ENCODE data around the gene EPHA2. TPM values are rescaled to one million over a fixed set of nuclear protein-coding genes. Genes with fewer than 3 reads are reported as not detected.
"Not testable (repeated sequence)": the region's sequence is repeated elsewhere in the genome, so short reads cannot be mapped to it uniquely, and the experiment has no call there.

Gene EPHA2
- total RNA-seq, 2 experiments from 2014 or later, result 0.22 TPM; not detected in 1

DNA sequence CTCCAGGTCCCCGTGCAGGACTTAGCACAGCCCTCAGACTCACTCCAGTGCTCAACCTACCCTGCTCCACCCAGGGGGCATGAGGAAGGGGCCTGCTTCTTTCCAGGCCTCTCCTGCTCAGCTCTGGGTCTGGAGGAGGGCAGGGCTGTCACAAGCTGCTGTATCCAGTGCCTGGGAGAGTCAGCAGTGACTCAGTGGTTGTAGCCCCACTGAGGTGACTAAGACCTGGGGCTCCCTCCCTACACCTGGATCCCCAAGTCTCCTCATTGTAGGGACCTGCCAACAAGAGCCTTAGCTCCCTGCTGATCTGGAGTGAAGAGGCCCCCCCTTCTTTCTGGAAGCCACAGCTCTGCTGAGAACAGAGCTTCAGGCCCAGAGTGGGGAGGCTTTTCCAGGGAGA, 46.3 kb downstream of the EPHA2 start:
- no peak overlapping the region for H3K27ac Mint-ChIP-seq
- no peaks in the 10 kb centered on the region for H3K36me3 ChIP-seq (ENCODE audit: insufficient read depth, low read length)
- H3K4me3 Mint-ChIP-seq, result no peak overlapping the region
- no peak for ATAC-seq (ENCODE audit: poor library complexity)
- H3K9me3 Mint-ChIP-seq, result no peaks in the 10 kb centered on the region
- no peak for DNase-seq
- peaks cover 16 to 24% of the 10 kb centered on the region in 2 experiments for H3K9me3 ChIP-seq (ENCODE audit: control insufficient read depth in 1 of 2, insufficient read depth in 1 of 2, low read length in 2 of 2)
- no peaks in the 10 kb centered on the region for H3K4me1 ChIP-seq (ENCODE audit: insufficient read depth, low read length)
- intact Hi-C loops (cut with DNase I, micrococcal nuclease), result no loop called here
- TF ChIP-seq, protein P1, sequence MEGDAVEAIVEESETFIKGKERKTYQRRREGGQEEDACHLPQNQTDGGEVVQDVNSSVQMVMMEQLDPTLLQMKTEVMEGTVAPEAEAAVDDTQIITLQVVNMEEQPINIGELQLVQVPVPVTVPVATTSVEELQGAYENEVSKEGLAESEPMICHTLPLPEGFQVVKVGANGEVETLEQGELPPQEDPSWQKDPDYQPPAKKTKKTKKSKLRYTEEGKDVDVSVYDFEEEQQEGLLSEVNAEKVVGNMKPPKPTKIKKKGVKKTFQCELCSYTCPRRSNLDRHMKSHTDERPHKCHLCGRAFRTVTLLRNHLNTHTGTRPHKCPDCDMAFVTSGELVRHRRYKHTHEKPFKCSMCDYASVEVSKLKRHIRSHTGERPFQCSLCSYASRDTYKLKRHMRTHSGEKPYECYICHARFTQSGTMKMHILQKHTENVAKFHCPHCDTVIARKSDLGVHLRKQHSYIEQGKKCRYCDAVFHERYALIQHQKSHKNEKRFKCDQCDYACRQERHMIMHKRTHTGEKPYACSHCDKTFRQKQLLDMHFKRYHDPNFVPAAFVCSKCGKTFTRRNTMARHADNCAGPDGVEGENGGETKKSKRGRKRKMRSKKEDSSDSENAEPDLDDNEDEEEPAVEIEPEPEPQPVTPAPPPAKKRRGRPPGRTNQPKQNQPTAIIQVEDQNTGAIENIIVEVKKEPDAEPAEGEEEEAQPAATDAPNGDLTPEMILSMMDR (IDR thresholded peaks at IDR 0.05), result no peak
- peaks cover 13% of the 10 kb centered on the region for H3K27me3 Mint-ChIP-seq
- no peak overlapping the region for H3K4me3 ChIP-seq (ENCODE audit: low read length)
- H3K27ac ChIP-seq (ENCODE audit: low read depth in 1 of 2, low read length in 2 of 2), result no peak overlapping the region
- ChIA-PET CTCF (interaction anchor here (1.0 kb wide), 1 partner anchor 31 kb away, joined by 3 read pairs; no protein-coding TSS in a partner anchor), POLR2A (no interaction called here)
- no peaks in the 10 kb centered on the region for H3K36me3 Mint-ChIP-seq (ENCODE audit: low read depth)
- peaks cover 0 to 8% of the 10 kb centered on the region in 2 experiments for H3K27me3 ChIP-seq (ENCODE audit: control insufficient read depth in 1 of 2, insufficient read depth in 2 of 2, low read length in 2 of 2)
- no peaks in the 10 kb centered on the region for H3K4me1 Mint-ChIP-seq (ENCODE audit: low read depth)

DNA sequence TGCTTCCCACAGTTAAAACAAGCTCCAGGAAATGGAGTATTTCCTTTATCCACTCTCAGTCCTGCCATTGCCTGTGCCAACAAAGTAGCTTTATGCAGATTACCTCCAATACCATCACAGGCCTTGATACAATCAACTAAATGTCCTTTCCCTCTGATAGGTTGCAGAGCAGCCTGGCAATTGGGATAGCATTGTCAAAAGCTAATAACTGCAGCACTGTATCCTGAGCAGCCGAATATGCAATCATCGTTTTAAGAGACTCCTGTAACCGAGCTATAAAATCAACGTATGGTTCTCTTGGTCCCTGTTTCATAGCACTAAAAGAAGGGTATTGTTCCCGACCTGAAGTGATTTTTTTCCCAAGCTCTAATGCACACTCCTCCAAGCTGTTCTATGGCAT, 48.8 kb downstream of the EPHA2 start:
- H3K27ac ChIP-seq (ENCODE audit: low read depth in 1 of 2, low read length in 2 of 2); ATAC-seq (ENCODE audit: poor library complexity); CTCF ChIA-PET; H3K27me3 ChIP-seq (ENCODE audit: control insufficient read depth in 1 of 2, insufficient read depth in 2 of 2, low read length in 2 of 2); H3K36me3 ChIP-seq (ENCODE audit: insufficient read depth, low read length); H3K4me3 Mint-ChIP-seq; H3K9me3 Mint-ChIP-seq; H3K4me1 Mint-ChIP-seq (ENCODE audit: low read depth); DNase-seq; H3K4me1 ChIP-seq (ENCODE audit: insufficient read depth, low read length); H3K4me3 ChIP-seq (ENCODE audit: low read length); H3K36me3 Mint-ChIP-seq (ENCODE audit: low read depth); H3K27ac Mint-ChIP-seq; POLR2A ChIA-PET; intact Hi-C loops (cut with DNase I, micrococcal nuclease): not testable (repeated sequence)
- peaks cover 17% of the 10 kb centered on the region for H3K27me3 Mint-ChIP-seq
- H3K9me3 ChIP-seq (ENCODE audit: control insufficient read depth in 1 of 2, insufficient read depth in 1 of 2, low read length in 2 of 2), result peaks cover 16 to 28% of the 10 kb centered on the region in 2 experiments

DNA sequence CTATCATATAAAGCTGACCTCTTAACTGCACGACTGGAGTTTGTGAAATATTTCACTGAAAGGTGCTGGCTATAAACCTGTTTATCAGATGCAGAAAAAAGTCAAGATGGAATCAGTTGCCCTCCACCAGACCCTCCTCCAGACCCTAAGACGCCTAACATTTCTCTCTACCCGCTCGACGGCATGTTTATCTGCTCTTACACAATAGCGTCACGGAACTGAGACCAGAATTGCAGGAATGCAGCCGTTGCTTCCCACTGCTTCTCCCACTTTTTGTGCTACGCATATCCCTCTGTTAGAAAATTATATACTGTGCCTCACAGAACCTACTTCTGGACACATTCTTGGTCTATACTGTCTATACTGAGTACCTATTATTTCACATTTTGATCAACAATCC, 54.2 kb downstream of the EPHA2 start:
- TF ChIP-seq, protein P1 (IDR thresholded peaks at IDR 0.05), result no peak
- Mint-ChIP-seq H3K4me1 (ENCODE audit: low read depth) (no peaks in the 10 kb centered on the region), H3K9me3 (peaks cover 2% of the 10 kb centered on the region), H3K36me3 (ENCODE audit: low read depth) (no peaks in the 10 kb centered on the region), H3K27ac (no peak overlapping the region), H3K4me3 (no peak overlapping the region), H3K27me3 (peaks cover 4% of the 10 kb centered on the region)
- CTCF ChIA-PET, result no interaction called here
- DNase-seq (no peak), ATAC-seq (ENCODE audit: poor library complexity) (no peak)
- no peaks in the 10 kb centered on the region for H3K27me3 ChIP-seq (ENCODE audit: control insufficient read depth in 1 of 2, insufficient read depth in 2 of 2, low read length in 2 of 2)
- intact Hi-C loops (cut with DNase I, micrococcal nuclease), result no loop called here
- H3K4me1 ChIP-seq (ENCODE audit: insufficient read depth, low read length), result no peaks in the 10 kb centered on the region
- no peak overlapping the region for H3K4me3 ChIP-seq (ENCODE audit: low read length)
- POLR2A ChIA-PET, result no interaction called here
- no peak overlapping the region for H3K27ac ChIP-seq (ENCODE audit: low read depth in 1 of 2, low read length in 2 of 2)
- H3K36me3 ChIP-seq (ENCODE audit: insufficient read depth, low read length), result no peaks in the 10 kb centered on the region
- H3K9me3 ChIP-seq (ENCODE audit: control insufficient read depth in 1 of 2, insufficient read depth in 1 of 2, low read length in 2 of 2), result peaks cover 0 to 3% of the 10 kb centered on the region in 2 experiments

DNA sequence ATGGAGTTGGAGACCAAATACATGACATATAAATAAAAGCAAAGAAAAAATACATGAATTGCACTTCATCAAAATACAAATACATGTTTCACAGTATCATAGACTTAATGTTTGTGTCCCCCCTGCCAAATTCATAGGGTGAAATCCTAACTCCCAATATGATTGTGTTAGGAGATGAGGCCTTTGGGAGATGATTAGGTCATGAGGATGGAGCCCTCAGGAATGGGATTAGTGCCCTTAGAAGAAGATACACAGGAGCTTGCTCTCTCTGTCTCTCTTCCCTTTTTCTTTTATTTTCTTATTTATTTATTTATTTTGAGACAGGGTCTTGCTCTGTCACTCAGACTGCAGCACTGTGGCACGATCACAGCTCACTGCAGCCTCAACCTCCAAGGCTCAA, 56.5 kb downstream of the EPHA2 start:
- Histone ChIP-seq H3K4me1 (ENCODE audit: insufficient read depth, low read length) (no peaks in the 10 kb centered on the region), H3K9me3 (ENCODE audit: control insufficient read depth in 1 of 2, insufficient read depth in 1 of 2, low read length in 2 of 2) (peaks cover 0 to 3% of the 10 kb centered on the region in 2 experiments), H3K27ac (ENCODE audit: low read depth in 1 of 2, low read length in 2 of 2) (no peak overlapping the region), H3K36me3 (ENCODE audit: insufficient read depth, low read length) (no peaks in the 10 kb centered on the region), H3K4me3 (ENCODE audit: low read length) (no peak overlapping the region), H3K27me3 (ENCODE audit: control insufficient read depth in 1 of 2, insufficient read depth in 2 of 2, low read length in 2 of 2) (no peaks in the 10 kb centered on the region)
- no peak for DNase-seq
- intact Hi-C loops (cut with DNase I, micrococcal nuclease), result loop anchor here in 1 of 2 experiments (5.0 kb wide), 1 partner anchor 43 kb away; no protein-coding TSS in a partner anchor
- H3K9me3 Mint-ChIP-seq, result peaks cover 2% of the 10 kb centered on the region
- H3K4me1 Mint-ChIP-seq (ENCODE audit: low read depth), result no peaks in the 10 kb centered on the region
- TF ChIP-seq, protein P1 (IDR thresholded peaks at IDR 0.05), result no peak
- CTCF ChIA-PET, result no interaction called here
- no peak overlapping the region for H3K27ac Mint-ChIP-seq
- H3K27me3 Mint-ChIP-seq, result peaks cover 4% of the 10 kb centered on the region
- no peak for ATAC-seq (ENCODE audit: poor library complexity)
- POLR2A ChIA-PET, result no interaction called here
- no peak overlapping the region for H3K4me3 Mint-ChIP-seq
- no peaks in the 10 kb centered on the region for H3K36me3 Mint-ChIP-seq (ENCODE audit: low read depth)

Data from CD4-positive, alpha-beta T cell (primary cell).